ENCODE results near the gene UBE2R2. TPM values are rescaled to one million over a fixed set of nuclear protein-coding genes. Genes with fewer than 3 reads are reported as not detected.
"Not testable (repeated sequence)": the region's sequence is repeated elsewhere in the genome, so short reads cannot be mapped to it uniquely, and the experiment has no call there.

Gene UBE2R2
- 10 to 100 TPM; 30.4 to 39.9 (median 36.5) TPM for total RNA-seq

DNA sequence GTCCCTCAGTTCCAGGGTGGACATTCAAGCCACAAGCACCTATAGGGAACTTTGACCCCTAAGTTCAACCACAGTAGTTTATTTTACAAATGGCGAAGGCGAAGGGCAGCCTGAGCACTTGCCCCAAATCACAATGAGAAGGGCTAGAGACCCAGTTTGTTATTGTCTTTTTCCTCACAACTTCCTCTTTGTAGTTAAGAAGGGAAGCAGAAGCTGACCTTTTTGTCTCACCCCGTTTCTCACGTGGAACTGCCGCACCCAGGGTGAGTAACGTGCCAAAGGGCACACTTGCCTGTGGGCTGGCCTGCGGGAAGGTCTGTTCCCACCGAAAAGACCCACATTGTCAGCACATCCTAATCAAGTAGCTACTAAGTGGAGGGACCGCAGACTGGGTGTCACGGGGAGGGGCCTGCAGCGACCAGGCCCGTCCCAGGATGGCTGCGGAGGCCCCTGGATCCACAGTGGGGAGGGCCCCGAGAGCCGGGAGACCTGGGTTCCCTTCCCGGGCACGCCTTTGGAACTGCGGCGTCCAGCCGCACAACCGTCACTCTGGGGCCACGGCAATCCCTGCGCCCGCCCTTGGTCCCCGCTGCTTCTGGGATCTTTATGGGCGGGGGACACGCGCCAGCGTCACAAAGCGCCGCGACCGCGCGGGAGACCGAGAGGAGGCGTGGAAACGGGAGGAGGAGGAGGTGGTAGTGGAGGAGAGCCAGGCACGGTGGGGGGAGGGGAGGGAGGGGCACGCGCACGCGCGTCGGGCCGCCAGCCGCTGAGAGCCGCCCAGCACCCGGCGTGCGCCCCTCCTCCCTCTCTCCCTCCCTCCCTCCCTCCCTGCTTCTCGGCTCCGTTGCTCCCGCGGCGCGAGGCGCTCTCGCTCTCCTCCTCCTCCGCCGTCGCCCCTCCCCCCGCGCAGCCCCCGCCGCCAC is at the start of gene UBE2R2:
UBE2R2 (plus strand) TSS at position 834 of the 926 bp plus-strand sequence. CDS start 598 bp downstream, outside the sequence.
- peak within 1 kb of the TSS; percentile 88 for H3K4me3 ChIP-seq (ENCODE audit: low read depth, poor library complexity, severe bottlenecking)
- intact Hi-C loops (cut with DNase I; ENCODE audit: low total_unique reads) = loop anchor here (5.0 kb wide), 1 partner anchor 36 kb away; no protein-coding TSS in a partner anchor
- TF ChIP-seq, protein P1, sequence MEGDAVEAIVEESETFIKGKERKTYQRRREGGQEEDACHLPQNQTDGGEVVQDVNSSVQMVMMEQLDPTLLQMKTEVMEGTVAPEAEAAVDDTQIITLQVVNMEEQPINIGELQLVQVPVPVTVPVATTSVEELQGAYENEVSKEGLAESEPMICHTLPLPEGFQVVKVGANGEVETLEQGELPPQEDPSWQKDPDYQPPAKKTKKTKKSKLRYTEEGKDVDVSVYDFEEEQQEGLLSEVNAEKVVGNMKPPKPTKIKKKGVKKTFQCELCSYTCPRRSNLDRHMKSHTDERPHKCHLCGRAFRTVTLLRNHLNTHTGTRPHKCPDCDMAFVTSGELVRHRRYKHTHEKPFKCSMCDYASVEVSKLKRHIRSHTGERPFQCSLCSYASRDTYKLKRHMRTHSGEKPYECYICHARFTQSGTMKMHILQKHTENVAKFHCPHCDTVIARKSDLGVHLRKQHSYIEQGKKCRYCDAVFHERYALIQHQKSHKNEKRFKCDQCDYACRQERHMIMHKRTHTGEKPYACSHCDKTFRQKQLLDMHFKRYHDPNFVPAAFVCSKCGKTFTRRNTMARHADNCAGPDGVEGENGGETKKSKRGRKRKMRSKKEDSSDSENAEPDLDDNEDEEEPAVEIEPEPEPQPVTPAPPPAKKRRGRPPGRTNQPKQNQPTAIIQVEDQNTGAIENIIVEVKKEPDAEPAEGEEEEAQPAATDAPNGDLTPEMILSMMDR (IDR thresholded peaks at IDR 0.05) = no peak
- no peak for TF ChIP-seq POLR2A (IDR thresholded peaks at IDR 0.05)
- peak; percentile 88 to 98 for DNase-seq (ENCODE audit: low spot score in 2 of 2)
- WGBS, 2 donors = 3 to 4% methylated on average over 30 to 55 of the region's 66 CpGs

GRCh38 chr9:33770156-33770880 is 46.6 kb upstream of the UBE2R2 start:
- DNase-seq (ENCODE audit: low spot score in 2 of 2); H3K4me3 ChIP-seq (ENCODE audit: low read depth, poor library complexity, severe bottlenecking); intact Hi-C loops (cut with DNase I; ENCODE audit: low total_unique reads): not testable (repeated sequence)
- 47 to 61% methylated on average over 3 of the region's 3 CpGs for WGBS, 2 donors

- DNase-seq (ENCODE audit: low spot score in 2 of 2); H3K4me3 ChIP-seq (ENCODE audit: low read depth, poor library complexity, severe bottlenecking); intact Hi-C loops (cut with DNase I; ENCODE audit: low total_unique reads): not testable (repeated sequence)
Observed at GRCh38 chr9:33773135-33773534, 43.8 kb upstream of the UBE2R2 start.

GRCh38 chr9:33774074-33774659 is 42.8 kb upstream of the UBE2R2 start:
- DNase-seq (ENCODE audit: low spot score in 2 of 2); H3K4me3 ChIP-seq (ENCODE audit: low read depth, poor library complexity, severe bottlenecking); intact Hi-C loops (cut with DNase I; ENCODE audit: low total_unique reads): not testable (repeated sequence)
- WGBS, 2 donors = 39% methylated on average over 5 of the region's 5 CpGs

DNA sequence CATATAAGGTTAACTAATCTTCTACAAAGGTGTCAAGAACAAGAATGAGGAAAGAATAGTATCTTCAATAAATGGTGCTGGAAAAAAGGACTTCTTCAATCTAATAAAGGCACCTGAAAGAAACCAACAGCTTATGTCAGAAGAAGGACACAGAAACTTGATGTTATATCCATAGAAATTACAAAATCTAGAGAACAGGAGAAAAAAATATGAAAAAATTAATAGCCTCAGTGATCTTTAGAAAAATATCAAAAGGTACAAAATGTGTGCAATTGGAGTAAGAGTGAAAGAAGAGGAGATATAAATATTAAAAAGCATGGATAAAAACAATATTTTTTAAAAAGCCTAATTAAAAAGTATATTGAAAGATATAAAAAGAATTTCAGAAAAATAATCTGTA is 40.4 kb upstream of the UBE2R2 start:
- no peak for TF ChIP-seq POLR2A (IDR thresholded peaks at IDR 0.05)
- TF ChIP-seq, protein P1 (IDR thresholded peaks at IDR 0.05) = no peak
- no peak overlapping the region for H3K4me3 ChIP-seq (ENCODE audit: low read depth, poor library complexity, severe bottlenecking)
- intact Hi-C loops (cut with DNase I; ENCODE audit: low total_unique reads) = no loop called here
- no peak for DNase-seq (ENCODE audit: low spot score in 2 of 2)

GRCh38 chr9:33778700-33779351 is 38.1 kb upstream of the UBE2R2 start:
- 7 to 11% methylated on average over 6 of the region's 6 CpGs for WGBS, 2 donors
- DNase-seq (ENCODE audit: low spot score in 2 of 2) = peak; percentile 27 to 83
- no peak for TF ChIP-seq POLR2A (IDR thresholded peaks at IDR 0.05)
- no peak overlapping the region for H3K4me3 ChIP-seq (ENCODE audit: low read depth, poor library complexity, severe bottlenecking)
- intact Hi-C loops (cut with DNase I; ENCODE audit: low total_unique reads) = no loop called here

DNA sequence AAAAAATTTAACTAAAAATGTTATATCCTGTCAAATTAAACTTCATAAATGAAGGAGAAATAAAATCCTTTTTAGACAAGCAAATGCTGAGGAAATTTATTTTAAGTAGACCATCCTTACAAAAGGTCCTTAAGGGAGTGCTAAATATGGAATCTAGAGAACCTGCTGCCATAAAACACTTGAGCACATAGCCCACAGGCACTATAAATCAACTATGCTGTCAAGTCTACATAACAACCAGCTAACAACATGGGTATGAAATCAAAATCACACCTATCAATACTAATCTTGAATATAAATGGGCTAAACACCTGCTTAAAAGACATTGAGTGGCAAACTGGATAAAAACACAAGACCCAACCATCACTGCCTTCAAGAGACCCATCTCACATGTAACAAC is 36.7 kb upstream of the UBE2R2 start:
- no peak overlapping the region for H3K4me3 ChIP-seq (ENCODE audit: low read depth, poor library complexity, severe bottlenecking)
- intact Hi-C loops (cut with DNase I; ENCODE audit: low total_unique reads) = no loop called here
- TF ChIP-seq, protein P1 (IDR thresholded peaks at IDR 0.05) = no peak
- TF ChIP-seq POLR2A (IDR thresholded peaks at IDR 0.05) = no peak
- DNase-seq (ENCODE audit: low spot score in 2 of 2) = no peak
